22Rv1 (cell line): ENCODE data around the gene SIN3B.

Experiments
- ZFX ChIP-seq: fragments of 450-650 bp; IDR thresholded peaks from 2 replicates; pipeline ENCODE4 v1.6.1; 2017; ENCODE audit warnings: antibody characterized with exemption, borderline replicate concordance
- TF ChIP-seq, protein P1 (sequence below): fragments of 450-650 bp; IDR thresholded peaks from 2 replicates; pipeline ENCODE4 v1.5.1; 2017; ENCODE audit warnings: mild to moderate bottlenecking

DNA sequence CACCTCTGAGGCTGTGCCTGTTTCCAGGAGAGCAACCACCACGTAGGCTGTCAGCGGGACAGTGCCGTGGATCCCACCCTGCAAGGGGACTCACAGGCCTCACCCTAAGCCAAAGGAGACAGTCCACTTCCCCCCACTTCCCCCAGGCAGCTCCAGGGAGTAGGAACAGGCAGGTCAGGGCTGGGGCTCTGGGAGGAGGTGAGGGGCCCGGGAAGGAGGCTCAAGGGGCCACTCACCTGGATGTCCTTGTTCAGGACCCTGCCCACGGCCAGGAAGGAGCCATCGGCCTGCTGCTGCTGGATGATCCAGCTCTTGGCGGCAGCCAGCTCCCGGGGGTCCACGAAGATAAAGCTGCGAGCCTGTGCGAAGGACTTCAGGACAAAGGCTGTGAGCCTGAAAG lies 85.2 kb downstream of the SIN3B start:
- TF ChIP-seq, protein P1, sequence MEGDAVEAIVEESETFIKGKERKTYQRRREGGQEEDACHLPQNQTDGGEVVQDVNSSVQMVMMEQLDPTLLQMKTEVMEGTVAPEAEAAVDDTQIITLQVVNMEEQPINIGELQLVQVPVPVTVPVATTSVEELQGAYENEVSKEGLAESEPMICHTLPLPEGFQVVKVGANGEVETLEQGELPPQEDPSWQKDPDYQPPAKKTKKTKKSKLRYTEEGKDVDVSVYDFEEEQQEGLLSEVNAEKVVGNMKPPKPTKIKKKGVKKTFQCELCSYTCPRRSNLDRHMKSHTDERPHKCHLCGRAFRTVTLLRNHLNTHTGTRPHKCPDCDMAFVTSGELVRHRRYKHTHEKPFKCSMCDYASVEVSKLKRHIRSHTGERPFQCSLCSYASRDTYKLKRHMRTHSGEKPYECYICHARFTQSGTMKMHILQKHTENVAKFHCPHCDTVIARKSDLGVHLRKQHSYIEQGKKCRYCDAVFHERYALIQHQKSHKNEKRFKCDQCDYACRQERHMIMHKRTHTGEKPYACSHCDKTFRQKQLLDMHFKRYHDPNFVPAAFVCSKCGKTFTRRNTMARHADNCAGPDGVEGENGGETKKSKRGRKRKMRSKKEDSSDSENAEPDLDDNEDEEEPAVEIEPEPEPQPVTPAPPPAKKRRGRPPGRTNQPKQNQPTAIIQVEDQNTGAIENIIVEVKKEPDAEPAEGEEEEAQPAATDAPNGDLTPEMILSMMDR: no peak
- TF ChIP-seq ZFX: no peak
